Measurements from ENCODE around the gene PROS1.
"Not testable (repeated sequence)": the region's sequence is repeated elsewhere in the genome, so short reads cannot be mapped to it uniquely, and the experiment has no call there.

PROS1 gene

DNA sequence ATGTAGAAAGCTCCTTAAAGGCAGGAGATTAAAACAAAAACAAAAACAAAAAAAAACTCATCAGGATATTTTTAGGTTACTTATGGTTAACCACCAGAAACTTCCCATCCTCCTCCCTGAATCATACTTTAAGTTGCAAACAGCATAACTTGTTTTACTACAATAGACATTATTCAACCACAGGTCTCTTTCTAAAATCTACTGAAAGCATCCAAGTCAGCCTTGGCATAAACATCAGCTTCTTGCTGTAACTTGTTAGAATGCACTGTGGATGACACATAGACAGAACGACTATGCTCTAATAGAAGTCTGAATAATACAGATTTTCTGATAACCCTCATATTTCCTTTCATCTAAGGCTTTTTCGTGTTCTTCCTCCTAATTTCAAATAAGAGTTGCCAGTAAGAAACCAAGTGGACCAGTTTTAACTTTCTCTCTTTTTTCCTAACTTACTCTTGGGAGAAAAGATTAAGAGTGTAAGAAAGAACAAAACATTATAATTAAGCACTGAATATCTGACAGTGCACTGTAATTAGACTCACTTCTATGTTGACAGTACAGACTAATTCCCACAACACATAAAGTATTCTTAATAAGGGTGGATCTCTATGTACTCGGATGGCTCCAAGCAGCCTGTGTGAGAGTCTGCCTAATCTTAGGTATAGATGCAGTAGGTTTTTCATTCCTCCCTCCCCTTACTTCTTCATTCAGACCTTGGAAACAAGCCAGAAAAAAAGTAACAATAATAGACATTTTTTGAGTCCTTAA, 95.3 kb downstream of the PROS1 start:
- not testable (repeated sequence) for DNase-seq (ENCODE audit: low read depth in 4 of 4, low spot score in 1 of 4)

DNA sequence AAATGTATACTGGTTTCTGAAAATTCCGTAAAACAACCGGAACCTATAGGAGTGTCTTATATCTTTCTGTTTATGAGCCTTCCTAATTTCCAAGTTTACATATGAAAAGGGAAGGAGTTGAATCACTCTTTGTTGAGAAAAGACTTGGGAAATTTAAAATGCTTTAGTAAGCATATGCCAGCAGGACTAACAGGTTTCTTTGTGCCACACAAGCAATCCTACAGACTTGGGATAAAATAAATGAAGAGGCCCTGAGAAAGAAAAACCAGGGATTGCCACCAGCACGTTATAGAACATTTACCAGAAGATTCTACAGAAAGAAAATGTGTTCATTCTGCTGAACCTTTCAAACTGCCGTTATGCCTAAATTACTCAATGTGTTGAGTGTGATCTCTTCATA, 96.3 kb downstream of the PROS1 start:
- not testable (repeated sequence) for DNase-seq (ENCODE audit: low read depth in 4 of 4, low spot score in 1 of 4)

DNA sequence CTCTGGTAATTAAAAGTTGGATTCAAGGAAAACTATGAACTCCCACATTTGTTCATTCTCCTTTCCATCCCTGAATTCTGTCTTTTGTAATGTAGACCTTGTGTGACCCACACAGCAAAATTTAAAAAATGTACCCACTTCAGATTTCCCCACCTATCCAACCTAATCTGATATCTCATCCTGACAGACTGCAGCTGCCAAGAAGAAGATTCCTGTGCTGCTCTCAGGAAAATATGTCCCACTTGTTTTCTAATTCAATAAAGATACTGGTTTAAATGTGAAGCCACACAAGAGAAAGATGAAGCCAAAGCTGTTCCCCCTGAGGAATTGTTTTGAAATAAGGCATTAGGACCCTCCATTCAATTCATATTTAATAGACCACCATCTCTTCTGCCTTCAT, 100.3 kb downstream of the PROS1 start:
- DNase-seq (ENCODE audit: low read depth in 4 of 4, low spot score in 1 of 4) = not testable (repeated sequence)

DNA sequence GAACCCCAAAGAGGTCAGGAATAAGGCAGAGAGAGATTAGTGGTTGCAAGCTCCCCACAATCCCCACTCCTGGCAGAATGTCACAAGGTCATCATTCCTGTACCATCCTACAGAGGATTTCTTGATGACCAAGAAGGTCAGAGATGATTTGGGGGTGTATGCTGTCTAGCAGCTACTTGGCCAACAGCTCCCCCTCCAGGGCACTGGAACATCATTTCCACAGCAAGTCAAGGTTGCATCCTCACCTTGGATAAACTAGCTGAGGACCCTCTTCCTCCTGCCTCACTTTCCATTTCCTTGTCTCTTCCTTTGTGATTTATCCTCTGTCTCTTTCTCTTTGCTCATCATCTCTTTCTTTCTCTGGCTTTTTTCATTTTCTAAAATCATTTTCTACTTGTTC, 106.3 kb downstream of the PROS1 start:
- DNase-seq (ENCODE audit: low read depth in 4 of 4, low spot score in 1 of 4) = no peak

DNA sequence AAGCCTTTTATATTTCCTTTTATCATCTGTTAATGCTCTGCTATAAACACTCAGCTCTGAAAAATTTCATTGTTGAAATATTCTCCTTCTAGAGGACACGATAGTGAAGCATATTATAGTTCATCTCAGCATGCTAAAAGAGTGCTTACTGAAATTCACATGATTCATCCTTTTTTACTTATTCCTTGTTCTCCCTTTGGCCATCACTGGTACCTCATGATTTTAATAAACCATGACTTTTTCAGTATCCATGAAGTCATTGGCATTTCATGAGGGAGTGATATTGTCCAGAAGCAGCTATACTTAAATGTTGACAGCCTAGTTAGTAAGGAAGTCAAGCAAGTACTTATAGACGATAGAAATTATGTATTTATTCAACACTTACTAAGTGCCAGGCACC, 112.7 kb downstream of the PROS1 start:
- DNase-seq (ENCODE audit: low read depth in 4 of 4, low spot score in 1 of 4) = no peak

DNA sequence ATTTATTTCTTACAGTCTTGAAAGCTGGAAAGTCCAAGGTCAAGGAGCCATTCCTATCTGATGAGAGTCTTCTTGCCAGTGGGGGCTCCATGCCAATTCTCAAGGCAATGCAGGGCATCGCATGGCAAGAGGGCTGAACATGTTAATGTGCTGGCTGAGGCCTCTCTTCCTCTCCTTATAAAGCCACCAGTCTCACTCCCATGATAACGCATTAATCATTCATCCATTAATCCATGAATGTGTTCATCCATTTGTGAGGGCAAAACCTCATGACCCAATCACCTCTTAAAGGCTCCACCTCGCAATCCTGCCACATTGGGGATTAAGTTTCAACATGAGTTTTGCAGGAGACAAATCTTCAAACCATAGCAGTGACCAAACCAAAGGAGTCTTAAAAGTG, 118.3 kb downstream of the PROS1 start:
- DNase-seq (ENCODE audit: low read depth in 4 of 4, low spot score in 1 of 4) = no peak

DNA sequence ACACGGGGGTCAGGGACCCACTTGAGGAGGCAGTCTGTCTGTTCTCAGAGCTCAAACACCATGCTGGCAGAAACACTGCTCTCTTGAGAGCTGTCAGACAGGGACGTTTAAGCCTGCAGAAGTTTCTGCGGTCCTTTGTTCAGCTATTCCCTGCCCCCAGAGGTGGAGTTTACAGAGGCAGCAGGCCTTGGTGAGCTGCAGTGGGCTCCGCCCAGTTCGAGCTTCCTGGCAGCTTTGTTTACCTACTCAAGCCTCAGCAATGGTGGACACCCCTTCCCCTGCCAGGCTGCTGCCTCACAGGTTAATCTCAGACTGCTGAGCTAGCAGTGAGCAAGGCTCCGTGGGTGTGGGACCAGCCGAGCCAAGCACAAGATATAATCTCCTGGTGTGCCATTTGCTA, 121.5 kb downstream of the PROS1 start:
- not testable (repeated sequence) for DNase-seq (ENCODE audit: low read depth in 4 of 4, low spot score in 1 of 4)

DNA sequence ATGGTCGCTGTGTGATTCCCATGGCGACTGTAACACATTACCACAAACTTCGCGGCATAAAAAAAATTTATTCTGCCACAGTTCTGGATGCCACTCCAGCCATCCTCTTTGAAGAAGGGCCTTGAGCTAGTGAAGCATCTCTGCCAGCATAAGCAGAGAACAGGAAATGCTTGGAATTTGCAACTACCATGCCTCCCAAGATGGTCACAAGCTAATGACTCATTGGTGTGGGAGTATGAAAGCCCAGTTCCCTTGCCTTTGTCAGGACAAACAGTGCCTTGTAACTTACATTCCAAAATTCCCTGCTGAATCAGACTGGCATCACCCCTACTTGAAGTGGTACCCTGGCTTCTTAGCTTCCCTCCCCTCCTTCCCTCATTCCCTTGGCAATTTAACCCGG, 129.7 kb downstream of the PROS1 start:
- DNase-seq (ENCODE audit: low read depth in 4 of 4, low spot score in 1 of 4) = no peak

DNA sequence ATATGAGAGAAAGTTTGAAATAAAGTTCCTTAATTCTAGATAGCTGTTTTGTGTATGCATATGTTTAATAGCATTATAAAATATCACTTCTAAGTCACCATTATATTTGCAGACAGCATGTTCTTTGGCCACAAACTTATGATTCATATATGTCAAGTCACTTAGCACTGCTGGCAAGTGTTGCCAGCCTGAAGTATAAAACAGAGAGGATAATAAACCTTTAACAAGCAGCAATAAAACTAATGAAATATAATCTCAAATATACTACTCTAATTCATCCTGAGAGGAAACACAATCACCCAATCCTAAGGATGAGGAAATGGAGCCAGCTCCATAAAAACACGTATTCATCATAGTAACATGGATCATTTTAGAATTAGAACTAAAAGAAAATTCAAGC, 134.5 kb downstream of the PROS1 start:
- DNase-seq (ENCODE audit: low read depth in 4 of 4, low spot score in 1 of 4) = not testable (repeated sequence)

Measured in stimulated activated CD4-positive, alpha-beta T cell treated with anti-CD3 and anti-CD28 coated beads, Interleukin-1b, Interleukin-23, amount 100 ng/mL, for 24 hours (primary cell).